Panc1 (cell line): ENCODE results near the gene RAB4B. TPM values are rescaled to one million over a fixed set of nuclear protein-coding genes. Genes with fewer than 3 reads are reported as not detected.

ENCODE experiments used
- ATAC-seq: fragments of 200-7000 bp; cut with Tn5 transposase; 2 replicates; pipeline ENCODE4 v1.9.1; 2020; ENCODE audit warnings: mild to moderate bottlenecking, moderate library complexity
- BruUV-seq: library from RNA; stranded (reverse); fragments of 400-500 nt; replicated peaks from 2 replicates; lab custom pipeline; 2021; lab: Mats Ljungman, UMichigan
- CTCF ChIA-PET: fragments of 300-600 bp; sonication (Branson Sonifier 250); formaldehyde crosslinking; loops from one replicate; lab custom pipeline; 2022; ENCODE audit warnings: antibody characterized with exemption; lab: Charles Lee
- POLR2A ChIA-PET: fragments of 300-600 bp; sonication (Branson Sonifier 250); formaldehyde crosslinking; loops from one replicate; lab custom pipeline; 2022; ENCODE audit warnings: antibody characterized with exemption; lab: Charles Lee
- DNase-seq: peaks from one replicate; pipeline ENCODE4 v3.0.0-alpha.2; 2010; ENCODE audit warnings: low read depth, low spot score
- H3K27ac ChIP-seq: 2 replicates; pipeline ENCODE4 v1.5.1; 2011; ENCODE audit warnings: mild to moderate bottlenecking, low read length, inconsistent platforms
- H3K27me3 ChIP-seq: fragments of 200-500 bp; sonication (Bioruptor generic); 2 replicates; pipeline ENCODE4 v1.6.0; 2014; ENCODE audit warnings: low read length, inconsistent platforms; ENCODE audit not compliant: control insufficient read depth, insufficient read depth
- H3K36me3 ChIP-seq: fragments of 200-500 bp; sonication (Bioruptor generic); 2 replicates; pipeline ENCODE4 v1.5.1; 2014; ENCODE audit warnings: inconsistent platforms, mild to moderate bottlenecking, low read length, moderate library complexity; ENCODE audit not compliant: control insufficient read depth, insufficient read depth
- H3K4me1 ChIP-seq: 2 replicates; pipeline ENCODE4 v1.5.1; 2011; ENCODE audit warnings: inconsistent platforms, mild to moderate bottlenecking, low read length, moderate library complexity; ENCODE audit not compliant: control insufficient read depth, insufficient read depth
- H3K4me3 ChIP-seq, 2 experiments: 2 replicates each; pipeline ENCODE4 v1.5.1; 2011 to 2012; ENCODE audit warnings: low read depth in 2 of 2, low read length in 2 of 2, mild to moderate bottlenecking in 2 of 2, inconsistent platforms in 1 of 2, moderate library complexity in 1 of 2
- H3K9me3 ChIP-seq: fragments of 200-500 bp; sonication (Bioruptor generic); 2 replicates; pipeline ENCODE4 v1.5.1; 2014; ENCODE audit warnings: low read depth, mild to moderate bottlenecking, inconsistent platforms, low read length, moderate library complexity; ENCODE audit not compliant: control insufficient read depth, insufficient read depth
- POLR2AphosphoS5 ChIP-seq: IDR thresholded peaks from 2 replicates; pipeline ENCODE4 v1.6.1; 2012; ENCODE audit warnings: mild to moderate bottlenecking, low read depth, low read length, moderate library complexity
- SIN3A ChIP-seq: IDR thresholded peaks from 2 replicates; pipeline ENCODE4 v1.6.1; 2012; ENCODE audit warnings: low read depth, mild to moderate bottlenecking, low read length, moderate library complexity, borderline replicate concordance; ENCODE audit not compliant: insufficient read depth
- TCF7L2 ChIP-seq: IDR thresholded peaks from 2 replicates; pipeline ENCODE4 v1.6.1; 2011; ENCODE audit warnings: mild to moderate bottlenecking, low read depth, low read length, inconsistent platforms
- in situ Hi-C: cut with HindIII; loops from 2 replicates; pipeline ENCODE4 v1.10.0; 2016; ENCODE audit warnings: low sequenced_read_pairs, low pct_unique_long_range_greater_than_20kb
- intact Hi-C: fragments of 100-400 bp; cut with micrococcal nuclease; formaldehyde crosslinking; loops from one replicate; pipeline ENCODE4 v1.10.0; 2022; ENCODE audit not compliant: unreplicated experiment
- total RNA-seq: library from RNA; stranded (reverse); gene quantifications from one replicate; pipeline ENCODE4 v1.2.1, GENCODE V29; 2021; ENCODE audit not compliant: unreplicated experiment
- TF ChIP-seq, protein P1 (sequence below): fragments of 450-650 bp; IDR thresholded peaks from 2 replicates; pipeline ENCODE4 v1.5.1; 2017; ENCODE audit warnings: mild to moderate bottlenecking
- TF ChIP-seq, protein P2 (sequence below), 2 experiments: IDR thresholded peaks; 2 replicates each; pipeline ENCODE4 v1.6.1; 2011 to 2012; ENCODE audit warnings: low read depth in 2 of 2, control low read depth in 1 of 2, low read length in 1 of 2, mild to moderate bottlenecking in 1 of 2, moderate library complexity in 1 of 2; ENCODE audit not compliant: insufficient read depth in 1 of 2

RAB4B gene
- total RNA-seq, 1 experiment from 2014 or later, result 24.8 TPM

DNA sequence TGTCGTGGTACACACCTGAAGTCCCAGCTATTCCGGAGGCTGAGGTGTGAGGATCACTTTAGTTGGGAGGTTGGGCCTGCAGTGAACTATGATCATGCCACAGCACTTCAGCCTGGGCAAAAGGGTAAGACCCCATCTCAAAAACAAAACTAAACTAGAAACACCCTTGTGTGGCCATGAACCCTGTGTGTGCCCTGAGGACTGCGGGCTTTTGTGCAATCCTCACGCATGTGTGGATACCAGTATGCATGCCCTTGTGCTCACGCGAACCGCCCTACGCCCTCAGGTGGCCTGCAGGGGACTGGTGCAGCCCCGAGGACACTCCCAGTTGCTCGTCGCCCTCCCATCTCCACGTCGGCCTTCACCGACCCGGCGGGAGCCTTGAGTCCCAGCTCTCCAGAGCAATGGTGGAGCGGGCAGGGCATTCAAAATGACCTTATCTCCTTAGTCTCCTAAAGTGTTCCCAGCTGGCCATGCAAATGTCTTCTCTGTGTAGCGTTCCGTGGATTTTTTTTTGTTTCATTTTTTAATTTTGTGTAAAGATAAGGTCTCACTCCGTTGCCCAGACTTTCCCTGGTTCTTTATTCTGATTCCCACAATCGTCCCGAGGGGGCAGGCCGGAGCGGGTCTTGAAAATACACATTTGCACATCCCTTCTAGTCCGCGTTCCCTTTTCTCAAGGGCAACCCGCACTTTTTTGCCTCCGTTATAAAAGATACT, 20.1 kb downstream of the RAB4B start:
- TF ChIP-seq, protein P1, sequence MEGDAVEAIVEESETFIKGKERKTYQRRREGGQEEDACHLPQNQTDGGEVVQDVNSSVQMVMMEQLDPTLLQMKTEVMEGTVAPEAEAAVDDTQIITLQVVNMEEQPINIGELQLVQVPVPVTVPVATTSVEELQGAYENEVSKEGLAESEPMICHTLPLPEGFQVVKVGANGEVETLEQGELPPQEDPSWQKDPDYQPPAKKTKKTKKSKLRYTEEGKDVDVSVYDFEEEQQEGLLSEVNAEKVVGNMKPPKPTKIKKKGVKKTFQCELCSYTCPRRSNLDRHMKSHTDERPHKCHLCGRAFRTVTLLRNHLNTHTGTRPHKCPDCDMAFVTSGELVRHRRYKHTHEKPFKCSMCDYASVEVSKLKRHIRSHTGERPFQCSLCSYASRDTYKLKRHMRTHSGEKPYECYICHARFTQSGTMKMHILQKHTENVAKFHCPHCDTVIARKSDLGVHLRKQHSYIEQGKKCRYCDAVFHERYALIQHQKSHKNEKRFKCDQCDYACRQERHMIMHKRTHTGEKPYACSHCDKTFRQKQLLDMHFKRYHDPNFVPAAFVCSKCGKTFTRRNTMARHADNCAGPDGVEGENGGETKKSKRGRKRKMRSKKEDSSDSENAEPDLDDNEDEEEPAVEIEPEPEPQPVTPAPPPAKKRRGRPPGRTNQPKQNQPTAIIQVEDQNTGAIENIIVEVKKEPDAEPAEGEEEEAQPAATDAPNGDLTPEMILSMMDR, result peak; percentile 65
- TF ChIP-seq TCF7L2 (no peak), SIN3A (no peak), POLR2AphosphoS5 (no peak)
- TF ChIP-seq, protein P2, sequence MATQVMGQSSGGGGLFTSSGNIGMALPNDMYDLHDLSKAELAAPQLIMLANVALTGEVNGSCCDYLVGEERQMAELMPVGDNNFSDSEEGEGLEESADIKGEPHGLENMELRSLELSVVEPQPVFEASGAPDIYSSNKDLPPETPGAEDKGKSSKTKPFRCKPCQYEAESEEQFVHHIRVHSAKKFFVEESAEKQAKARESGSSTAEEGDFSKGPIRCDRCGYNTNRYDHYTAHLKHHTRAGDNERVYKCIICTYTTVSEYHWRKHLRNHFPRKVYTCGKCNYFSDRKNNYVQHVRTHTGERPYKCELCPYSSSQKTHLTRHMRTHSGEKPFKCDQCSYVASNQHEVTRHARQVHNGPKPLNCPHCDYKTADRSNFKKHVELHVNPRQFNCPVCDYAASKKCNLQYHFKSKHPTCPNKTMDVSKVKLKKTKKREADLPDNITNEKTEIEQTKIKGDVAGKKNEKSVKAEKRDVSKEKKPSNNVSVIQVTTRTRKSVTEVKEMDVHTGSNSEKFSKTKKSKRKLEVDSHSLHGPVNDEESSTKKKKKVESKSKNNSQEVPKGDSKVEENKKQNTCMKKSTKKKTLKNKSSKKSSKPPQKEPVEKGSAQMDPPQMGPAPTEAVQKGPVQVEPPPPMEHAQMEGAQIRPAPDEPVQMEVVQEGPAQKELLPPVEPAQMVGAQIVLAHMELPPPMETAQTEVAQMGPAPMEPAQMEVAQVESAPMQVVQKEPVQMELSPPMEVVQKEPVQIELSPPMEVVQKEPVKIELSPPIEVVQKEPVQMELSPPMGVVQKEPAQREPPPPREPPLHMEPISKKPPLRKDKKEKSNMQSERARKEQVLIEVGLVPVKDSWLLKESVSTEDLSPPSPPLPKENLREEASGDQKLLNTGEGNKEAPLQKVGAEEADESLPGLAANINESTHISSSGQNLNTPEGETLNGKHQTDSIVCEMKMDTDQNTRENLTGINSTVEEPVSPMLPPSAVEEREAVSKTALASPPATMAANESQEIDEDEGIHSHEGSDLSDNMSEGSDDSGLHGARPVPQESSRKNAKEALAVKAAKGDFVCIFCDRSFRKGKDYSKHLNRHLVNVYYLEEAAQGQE (IDR thresholded peaks at IDR 0.05; ENCODE audit: insufficient read depth in 1 of 2, low read depth in 2 of 2, low read length in 1 of 2), result no peak
- H3K27me3 ChIP-seq, result no peaks in the 10 kb centered on the region
- BruUV-seq, result no TSS peak
- ChIA-PET CTCF (interaction anchor here (0.6 to 0.7 kb wide), 2 partner anchors 11 to 20 kb away, joined by 3 to 6 read pairs; no protein-coding TSS in a partner anchor), POLR2A (no interaction called here)
- H3K4me3 ChIP-seq, result peak overlapping the region; percentile 53 to 72
- peak overlapping the region; percentile 81 for H3K27ac ChIP-seq
- H3K9me3 ChIP-seq, result no peaks in the 10 kb centered on the region
- no peak for DNase-seq
- H3K4me1 ChIP-seq, result peaks cover 23% of the 10 kb centered on the region
- ATAC-seq, result peak; percentile 64
- in situ Hi-C loops, result no loop called here
- intact Hi-C loops, result no loop called here
- H3K36me3 ChIP-seq, result peaks cover 2% of the 10 kb centered on the region; the same call in 1 of the 2 replicates

DNA sequence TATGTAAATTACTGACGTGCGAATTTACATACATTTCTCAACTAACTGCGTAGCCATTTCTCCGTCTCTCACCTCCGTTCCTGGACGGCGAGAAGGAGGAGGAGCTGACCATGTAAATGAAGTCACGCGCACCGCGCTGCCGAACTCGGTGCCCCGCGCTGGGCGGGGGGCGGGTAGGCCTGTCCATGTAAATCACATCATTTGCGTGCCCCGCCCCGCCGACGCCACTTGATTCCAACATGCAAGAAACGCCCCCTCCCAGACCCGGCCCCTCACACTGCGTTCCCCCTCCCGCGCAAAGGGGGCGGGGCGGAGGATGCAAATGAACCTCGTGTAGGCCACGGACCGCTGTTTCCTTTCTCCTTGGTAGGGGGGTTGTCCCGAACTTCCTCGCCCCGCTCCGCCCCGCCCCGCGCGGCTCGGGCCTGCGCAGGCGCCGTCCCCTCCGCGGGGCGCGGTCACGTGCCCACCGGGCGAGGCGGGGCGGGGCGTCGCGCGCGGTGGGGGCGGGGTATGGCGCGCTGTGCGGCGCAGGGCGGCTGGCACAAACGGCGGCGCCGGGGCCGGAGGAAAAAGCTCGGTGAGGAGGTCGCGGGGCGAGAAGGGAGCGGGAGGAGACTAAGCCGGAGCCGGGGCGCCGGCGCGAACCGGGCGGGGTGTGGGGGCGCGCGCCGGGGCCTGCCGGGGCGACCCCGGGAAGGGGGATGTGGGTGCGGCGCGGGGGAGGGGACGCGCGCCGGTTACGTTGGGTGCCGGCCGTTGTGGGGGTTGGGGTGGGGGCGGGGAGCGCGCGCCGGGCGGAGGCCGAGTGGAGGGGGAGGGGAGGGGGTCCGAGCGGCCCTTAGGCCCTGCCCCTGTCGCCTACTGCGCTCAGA, 20.9 kb downstream of the RAB4B start, which contains the start of gene EGLN2:
Gene EGLN2, plus strand, starts transcription at position 509 of the 875 bp plus-strand sequence. CDS start 1,382 bp downstream, outside the sequence.
- intact Hi-C loops (no loop called here), in situ Hi-C loops (no loop called here)
- TF ChIP-seq TCF7L2 (no peak), SIN3A (no peak)
- TF ChIP-seq, protein P1, result peak; percentile 6; the same call in 1 of the 2 replicates
- CTCF ChIA-PET, result interaction anchor here (0.6 to 0.7 kb wide), 2 partner anchors 21 to 339 kb away, joined by 3 read pairs; no protein-coding TSS in a partner anchor
- BruUV-seq, result no TSS peak
- peak within 1 kb of the TSS; percentile 65 to 76 for H3K4me3 ChIP-seq
- H3K27ac ChIP-seq, result peak within 1 kb of the TSS; percentile 85
- H3K27me3 ChIP-seq, result no peaks in the 10 kb centered on the region
- peaks cover 2% of the 10 kb centered on the region; the same call in 1 of the 2 replicates for H3K36me3 ChIP-seq
- DNase-seq (peak; percentile 87), ATAC-seq (peak; percentile 92)
- peaks cover 31% of the 10 kb centered on the region for H3K4me1 ChIP-seq
- H3K9me3 ChIP-seq, result no peaks in the 10 kb centered on the region
- POLR2A ChIA-PET, result no interaction called here
